Endometrium (tissue), 2 donors: ENCODE data around the gene UBA1.
A peak's percentile ranks its signal among the peaks of the same experiment; 100 is the strongest.

ENCODE experiments used
- FAIRE-seq: peaks from 2 replicates; lab custom pipeline; 2012; peaks lifted over from hg19 to GRCh38; lab: Jason Lieb, UNC
- donor health status: control.
- donor health status: control.

Gene UBA1

DNA sequence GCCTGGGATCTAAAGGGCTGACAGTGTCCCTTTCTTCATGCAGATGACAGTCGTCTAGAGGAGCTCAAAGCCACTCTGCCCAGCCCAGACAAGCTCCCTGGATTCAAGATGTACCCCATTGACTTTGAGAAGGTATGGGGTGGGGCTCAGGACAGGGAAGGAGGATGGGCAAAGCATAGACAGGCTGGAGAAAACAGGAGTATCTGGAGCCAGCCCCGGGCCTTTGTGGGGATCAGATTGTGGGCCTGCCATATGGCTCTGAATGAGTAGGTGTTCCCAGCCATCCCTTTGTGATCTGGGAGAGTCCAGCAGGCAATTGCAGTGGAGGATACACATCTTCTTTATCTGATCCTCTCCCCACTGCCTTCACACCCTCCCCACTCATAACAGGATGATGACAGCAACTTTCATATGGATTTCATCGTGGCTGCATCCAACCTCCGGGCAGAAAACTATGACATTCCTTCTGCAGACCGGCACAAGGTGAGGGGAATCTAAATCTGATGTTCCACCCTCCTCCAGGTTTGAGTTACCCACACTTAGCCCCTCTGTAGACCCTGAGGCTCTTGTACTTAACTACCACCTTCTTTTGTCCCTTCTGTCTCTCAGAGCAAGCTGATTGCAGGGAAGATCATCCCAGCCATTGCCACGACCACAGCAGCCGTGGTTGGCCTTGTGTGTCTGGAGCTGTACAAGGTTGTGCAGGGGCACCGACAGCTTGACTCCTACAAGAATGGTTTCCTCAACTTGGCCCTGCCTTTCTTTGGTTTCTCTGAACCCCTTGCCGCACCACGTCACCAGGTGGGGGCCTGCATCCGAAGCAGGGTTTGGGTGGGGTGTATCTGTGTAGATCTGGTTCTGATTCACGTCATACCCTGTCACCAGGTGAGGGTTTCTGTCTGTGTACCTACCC is 19.0 kb downstream of the UBA1 start:
- FAIRE-seq, result no peak

DNA sequence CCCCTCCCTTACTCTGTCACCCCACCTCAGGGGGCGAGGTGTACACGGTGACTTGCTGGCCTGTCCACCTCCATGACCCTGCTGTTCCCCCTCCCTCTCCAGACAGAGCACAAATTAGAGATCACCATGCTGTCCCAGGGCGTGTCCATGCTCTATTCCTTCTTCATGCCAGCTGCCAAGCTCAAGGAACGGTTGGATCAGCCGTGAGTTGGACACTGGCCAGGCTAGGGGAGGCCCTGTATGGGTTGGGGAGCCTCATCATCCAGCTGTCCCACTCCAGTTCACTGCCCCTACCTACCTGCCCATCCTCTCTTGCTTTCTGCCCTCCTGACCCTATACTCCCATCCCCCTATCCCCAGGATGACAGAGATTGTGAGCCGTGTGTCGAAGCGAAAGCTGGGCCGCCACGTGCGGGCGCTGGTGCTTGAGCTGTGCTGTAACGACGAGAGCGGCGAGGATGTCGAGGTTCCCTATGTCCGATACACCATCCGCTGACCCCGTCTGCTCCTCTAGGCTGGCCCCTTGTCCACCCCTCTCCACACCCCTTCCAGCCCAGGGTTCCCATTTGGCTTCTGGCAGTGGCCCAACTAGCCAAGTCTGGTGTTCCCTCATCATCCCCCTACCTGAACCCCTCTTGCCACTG is 20.9 kb downstream of the UBA1 start:
- FAIRE-seq, result no peak

DNA sequence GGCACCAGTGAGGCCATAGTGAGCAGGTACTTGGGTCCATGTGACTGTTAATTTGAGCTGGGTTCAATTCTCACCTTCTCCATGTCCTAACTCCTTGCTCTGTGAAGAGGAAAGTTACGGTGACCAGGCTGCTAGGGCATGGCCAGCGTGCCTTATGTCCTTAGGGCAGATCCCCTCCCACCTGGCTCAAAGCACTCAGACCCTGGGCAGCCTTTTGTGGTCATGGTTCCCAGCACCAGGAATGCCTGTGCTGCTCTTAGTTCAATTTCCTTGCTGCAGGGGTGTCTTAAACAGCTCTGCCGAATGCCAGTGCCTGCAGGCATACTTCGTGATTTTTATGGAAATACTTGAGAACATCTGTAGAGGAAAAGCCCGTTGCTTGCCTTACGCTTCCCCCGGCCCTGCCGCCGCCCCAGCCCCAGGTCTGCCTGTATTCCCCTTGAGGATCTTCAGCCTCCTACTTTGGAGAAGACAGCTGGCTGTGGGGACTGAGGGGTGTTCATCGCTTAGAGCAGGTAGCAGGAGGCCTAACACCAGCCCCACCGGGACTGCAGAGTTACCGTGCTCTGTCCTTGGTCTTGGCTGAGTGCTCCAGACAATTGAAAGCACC is 21.8 kb downstream of the UBA1 start:
- FAIRE-seq, result no peak

DNA sequence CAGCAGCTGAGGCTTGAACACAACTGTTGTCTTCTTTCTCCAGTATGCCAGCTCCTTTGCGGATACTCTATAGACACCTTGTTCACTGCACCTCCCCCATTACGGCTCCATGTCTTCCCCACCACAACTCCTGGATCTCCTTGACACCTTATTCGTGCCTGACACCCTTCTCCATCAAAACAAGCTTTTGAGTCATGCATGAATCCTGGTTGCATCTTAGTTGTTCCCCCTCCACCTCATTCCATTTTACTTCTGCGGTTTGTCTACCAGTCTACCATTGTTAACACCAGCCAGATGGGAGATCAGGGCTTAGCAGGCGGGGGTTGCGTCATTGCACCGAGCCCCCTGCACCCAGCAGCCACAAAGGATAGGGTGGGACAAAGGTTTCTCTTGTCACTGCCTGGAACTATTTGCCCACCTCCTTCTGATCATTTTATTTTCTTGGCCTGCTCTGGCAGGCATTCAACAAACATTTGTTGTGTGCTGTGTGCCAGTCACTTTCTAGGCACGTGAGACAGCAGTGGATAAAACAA is 22.8 kb downstream of the UBA1 start:
- no peak for FAIRE-seq

DNA sequence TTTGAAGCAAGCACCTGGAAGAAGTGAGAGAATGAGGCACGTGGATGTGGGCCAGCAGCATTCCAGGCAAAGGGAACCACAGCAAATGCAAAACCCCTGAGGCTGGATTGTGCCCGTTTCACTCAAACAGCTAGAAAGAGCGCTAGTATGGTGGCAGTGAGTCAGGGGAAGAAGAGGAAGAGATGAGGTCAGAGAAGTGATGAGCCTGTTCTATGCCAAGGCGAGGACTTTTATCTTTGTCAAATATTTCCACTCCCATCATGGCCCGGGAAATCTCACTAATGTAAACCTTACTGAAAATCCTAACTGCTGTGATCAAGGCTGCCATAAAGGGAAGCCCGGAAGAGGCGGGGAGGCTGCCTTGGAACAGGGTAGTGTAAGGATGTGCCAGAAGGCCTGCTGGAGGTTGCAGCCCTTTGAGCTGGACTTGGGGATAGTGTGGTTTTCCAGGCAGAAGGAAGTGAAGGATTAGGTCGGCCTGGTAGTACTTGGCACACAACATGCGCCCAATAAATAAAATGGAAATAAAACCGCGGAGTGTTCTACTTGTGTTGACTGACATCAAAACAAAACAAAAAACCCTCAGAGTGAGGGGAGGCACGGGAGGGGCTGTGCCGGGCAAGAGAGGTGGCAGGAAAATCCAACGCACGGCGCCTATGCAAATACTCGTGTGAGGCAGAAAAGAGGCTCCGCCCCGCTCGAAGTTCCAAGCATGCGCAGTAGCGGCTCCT is 23.7 kb downstream of the UBA1 start:
- no peak for FAIRE-seq

DNA sequence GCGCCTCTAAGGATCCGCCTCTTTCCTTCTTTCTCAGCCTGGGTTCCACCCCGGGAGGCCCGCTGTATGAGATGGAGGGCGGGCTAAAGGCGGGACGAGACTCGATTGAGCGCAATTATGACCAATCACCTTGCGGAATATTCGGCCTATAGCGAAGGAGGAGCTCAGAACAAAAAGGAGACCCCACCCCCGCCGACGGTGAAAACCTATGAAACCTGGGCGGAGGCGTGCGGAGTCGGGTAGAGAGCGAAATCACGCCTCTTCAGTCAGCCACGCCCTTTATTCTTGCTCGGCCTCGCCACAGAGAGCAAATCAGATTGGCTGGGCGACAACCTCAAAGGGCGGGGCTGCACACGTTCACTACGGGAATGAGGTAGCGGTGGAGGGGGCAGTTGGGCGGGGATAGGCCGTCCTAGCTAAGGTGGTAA is 24.2 kb downstream of the UBA1 start:
- FAIRE-seq, result peak; percentile 99

DNA sequence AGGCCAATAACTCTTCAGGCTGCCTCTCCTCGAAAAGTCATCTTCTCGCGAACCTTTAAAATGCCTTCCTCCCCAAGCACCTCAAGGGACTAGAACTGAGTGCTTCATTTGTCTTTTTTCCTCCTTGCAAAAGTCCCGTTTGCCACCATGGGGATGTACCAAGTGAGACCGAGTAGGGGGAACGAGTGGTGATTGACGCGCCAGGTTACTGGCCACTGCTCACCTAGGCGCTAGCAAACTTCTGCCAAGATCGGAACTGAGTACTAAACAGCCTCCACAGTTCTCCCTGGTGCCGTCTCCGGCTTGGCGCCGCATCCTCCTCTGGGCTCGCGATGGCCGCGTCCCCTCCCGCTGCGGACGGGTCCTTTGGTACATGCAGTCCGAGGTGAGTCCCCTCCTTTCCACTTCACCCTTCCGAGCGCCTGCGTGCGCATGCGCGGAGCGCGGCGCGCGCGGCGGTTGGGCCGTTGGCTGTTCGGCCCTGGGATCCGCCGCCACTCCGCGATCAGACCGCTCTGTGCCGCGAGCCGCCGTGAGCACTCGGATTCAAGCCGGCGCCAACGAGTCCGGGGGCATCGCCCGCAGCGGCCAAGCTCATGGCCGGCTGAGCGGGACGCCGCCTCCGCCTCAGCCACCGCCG is 24.8 kb downstream of the UBA1 start, which contains the start of gene CDK16:
TSS of gene CDK16 (plus strand) at position 402 of the 640 bp plus-strand sequence. CDS start 4,877 bp downstream, outside the sequence.
- no peak for FAIRE-seq

DNA sequence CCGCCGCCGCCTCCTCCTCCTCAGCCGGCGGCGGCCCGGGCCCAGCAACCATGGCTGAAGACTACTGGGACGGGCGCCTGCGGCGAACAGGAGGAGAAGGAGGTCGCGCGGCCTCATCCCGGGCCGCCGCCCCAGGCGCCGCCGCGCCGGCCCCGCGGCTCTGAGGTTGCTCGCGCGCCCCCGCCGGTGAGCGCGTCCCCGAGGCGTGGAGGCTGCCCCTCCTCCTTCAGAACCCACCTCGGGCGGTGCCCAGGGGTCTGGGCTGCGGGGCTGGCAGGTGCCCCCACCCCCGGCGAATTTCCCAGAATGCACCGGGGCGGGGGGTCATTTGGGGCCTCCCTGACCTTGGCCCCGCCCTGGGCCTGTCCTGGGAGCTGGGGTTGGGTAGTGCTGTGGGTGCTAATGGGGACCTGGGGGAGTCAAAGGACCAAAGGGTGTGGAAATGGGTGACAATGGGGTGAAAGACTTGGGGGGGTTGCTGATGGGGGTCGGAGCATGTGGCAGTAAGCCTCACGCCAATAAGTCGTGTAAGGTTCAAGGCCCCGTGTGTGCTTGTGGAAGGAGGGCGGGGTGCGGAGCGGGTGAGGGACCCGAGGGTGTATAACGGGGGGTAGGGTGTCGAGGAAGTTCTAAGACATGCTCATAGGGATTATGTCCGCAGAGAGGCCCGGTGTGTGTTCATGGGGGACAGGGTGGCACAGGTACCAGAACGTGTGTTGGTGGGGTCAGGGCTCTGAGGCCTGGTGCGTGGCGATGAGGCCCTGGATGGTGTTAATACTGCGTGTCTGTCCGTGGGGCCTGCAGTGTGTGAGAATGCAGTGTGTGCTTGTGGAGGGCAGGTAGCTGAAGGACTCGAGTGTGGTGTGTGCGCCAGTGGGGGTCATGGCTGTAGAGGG is 25.5 kb downstream of the UBA1 start:
- FAIRE-seq, result no peak

DNA sequence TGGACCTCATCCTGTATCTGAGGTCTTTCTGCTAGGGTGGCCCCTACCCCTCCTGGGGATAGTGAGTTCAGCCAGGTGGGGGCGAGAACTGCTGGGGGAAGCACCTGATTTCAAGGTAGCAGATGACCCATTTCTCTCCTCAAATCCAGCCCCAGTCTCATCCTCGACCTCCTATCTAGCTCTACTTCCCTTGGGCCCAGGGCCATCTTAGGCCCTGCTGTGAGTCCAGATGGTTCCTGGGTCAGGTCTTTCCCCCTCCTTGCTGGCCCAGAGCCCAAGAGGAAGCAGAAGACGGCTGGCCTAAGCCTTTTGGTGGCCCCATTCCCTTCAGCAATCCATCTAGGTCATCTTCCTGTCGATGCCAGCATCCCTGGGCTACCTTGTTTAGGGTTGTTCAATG is 28.1 kb downstream of the UBA1 start:
- FAIRE-seq, result no peak

DNA sequence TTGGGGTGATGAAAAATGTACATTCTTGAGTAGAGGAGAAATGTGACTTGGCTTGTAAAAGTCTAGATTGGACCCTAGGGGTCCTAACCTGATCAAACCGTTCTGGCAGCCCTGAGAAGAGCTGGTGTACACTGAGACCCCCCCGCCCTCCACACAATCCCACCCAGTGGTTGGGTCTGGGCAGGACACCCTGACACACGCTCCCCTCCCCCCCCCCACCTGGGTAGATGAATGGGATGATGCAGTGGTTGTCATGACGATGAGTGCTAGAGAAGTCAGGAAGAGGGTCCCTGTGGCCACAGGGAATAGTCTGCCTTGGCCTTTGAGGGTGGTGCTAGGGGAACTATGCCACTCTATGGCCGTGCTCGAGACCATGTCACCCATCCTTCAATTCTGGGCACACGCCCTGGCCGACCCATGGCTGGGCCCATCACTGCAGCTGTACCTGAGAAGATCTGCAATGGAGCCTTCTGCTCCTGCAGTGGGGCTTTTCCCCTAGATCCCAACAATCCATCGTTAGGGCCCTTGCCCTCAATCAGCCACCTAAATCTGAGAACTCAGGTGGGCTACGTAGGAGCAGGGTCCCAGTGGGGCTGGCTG is 29.2 kb downstream of the UBA1 start:
- no peak for FAIRE-seq

DNA sequence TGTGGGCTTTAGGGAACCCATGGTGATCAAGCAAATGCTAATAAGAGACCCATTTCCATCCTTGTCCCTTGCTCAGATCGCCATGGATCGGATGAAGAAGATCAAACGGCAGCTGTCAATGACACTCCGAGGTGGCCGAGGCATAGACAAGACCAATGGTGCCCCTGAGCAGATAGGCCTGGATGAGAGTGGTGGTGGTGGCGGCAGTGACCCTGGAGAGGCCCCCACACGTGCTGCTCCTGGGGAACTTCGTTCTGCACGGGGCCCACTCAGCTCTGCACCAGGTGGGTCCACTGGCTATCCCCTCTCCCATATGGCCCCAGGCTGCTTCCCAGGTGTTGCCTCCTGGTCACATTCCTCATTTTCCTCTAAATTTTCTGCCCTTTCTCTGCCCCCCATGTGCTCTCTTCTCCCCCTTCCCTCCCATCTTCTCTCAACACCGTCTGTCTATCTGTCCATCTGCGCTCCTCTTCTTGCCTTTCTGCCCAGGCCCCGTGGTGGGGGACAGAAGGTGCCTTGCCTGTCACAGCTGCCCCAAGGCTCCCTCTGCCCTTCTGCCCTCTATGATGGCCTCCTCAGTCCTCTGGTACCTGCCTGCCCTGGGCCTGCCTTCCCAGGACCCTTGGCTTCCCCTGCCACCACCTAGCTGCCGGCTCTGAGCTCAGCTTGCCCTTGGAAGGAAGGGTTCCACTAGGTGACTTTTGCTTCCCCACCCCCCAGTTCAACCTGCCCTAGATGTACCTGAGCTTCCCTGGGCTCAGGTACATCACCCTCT is 30.0 kb downstream of the UBA1 start:
- FAIRE-seq, result no peak

DNA sequence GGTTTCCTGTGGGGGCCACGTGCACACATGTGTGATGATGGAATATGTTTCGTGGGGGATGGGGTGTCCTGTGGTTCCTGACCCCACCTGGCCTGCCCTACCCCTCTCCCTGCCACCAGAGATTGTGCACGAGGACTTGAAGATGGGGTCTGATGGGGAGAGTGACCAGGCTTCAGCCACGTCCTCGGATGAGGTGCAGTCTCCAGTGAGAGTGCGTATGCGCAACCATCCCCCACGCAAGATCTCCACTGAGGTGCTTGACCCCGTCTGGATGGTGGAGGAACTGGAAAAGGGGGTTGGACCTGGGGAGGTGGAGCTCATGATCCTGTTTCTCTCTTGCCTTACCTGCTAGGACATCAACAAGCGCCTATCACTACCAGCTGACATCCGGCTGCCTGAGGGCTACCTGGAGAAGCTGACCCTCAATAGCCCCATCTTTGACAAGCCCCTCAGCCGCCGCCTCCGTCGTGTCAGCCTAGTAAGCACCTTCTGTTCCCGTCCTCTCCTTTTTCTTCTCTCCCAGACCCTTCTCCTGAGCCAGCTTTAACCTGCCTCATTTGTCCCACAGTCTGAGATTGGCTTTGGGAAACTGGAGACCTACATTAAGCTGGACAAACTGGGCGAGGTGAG is 30.8 kb downstream of the UBA1 start:
- no peak for FAIRE-seq

DNA sequence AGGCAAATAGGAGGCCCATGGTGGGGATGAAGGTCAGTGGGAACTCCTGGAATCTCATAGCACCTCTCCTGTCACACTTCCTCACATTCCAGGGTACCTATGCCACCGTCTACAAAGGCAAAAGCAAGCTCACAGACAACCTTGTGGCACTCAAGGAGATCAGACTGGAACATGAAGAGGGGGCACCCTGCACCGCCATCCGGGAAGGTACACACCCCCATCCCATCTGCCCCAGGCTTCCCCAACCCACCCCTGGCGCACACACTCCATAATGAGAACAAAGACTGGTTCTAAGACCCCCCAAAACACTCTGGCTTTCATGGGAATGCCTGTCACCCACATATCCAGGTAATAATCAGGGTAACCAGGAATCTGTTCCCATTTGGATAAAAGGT is 31.3 kb downstream of the UBA1 start:
- no peak for FAIRE-seq

DNA sequence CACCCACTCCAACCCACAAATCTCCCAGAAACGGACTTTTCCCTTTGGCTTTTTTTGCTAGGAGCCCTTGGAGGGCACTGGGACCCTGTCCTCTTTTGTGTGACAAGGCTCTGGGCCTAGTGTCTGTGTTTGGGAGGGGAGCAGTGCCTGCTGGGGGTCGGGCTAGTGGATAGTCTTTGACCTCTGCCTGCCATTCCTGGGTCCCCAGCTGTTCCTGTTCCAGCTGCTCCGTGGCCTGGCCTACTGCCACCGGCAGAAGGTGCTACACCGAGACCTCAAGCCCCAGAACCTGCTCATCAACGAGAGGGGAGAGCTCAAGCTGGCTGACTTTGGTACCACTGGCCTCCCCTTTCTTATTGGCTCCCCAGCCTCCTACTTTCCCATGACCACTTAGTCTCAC is 32.4 kb downstream of the UBA1 start:
- FAIRE-seq, result no peak

DNA sequence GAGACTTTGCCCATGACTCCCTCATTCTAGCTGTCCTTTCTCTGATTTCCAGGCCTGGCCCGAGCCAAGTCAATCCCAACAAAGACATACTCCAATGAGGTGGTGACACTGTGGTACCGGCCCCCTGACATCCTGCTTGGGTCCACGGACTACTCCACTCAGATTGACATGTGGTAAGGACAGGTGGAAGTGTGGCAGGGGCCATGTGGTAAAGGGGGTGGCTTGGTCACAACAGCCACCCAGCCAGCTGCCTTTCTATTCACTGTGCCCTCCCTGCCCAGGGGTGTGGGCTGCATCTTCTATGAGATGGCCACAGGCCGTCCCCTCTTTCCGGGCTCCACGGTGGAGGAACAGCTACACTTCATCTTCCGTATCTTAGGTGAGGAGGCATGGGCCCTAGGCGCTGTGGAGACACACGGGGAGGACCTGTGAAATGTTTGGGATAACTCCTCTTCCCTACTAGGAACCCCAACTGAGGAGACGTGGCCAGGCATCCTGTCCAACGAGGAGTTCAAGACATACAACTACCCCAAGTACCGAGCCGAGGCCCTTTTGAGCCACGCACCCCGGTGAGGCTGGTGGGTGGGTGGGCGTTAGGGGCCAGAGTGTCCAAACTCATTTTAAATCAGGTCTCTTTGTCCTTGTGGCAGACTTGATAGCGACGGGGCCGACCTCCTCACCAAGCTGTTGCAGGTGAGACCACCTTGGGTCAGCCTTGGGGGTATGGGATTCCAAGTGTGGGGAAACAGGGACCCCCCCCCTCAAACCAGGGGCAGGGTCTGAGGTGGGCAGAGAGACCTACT is 33.1 kb downstream of the UBA1 start:
- no peak for FAIRE-seq

DNA sequence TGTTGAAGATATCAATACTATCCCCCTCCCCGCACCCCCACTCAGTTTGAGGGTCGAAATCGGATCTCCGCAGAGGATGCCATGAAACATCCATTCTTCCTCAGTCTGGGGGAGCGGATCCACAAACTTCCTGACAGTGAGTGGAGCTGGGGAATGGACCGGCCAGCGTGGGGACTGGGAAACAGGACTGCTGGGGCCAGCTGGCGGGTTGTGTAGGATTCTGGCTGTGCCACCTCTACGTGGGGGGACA is 33.6 kb downstream of the UBA1 start:
- no peak for FAIRE-seq

DNA sequence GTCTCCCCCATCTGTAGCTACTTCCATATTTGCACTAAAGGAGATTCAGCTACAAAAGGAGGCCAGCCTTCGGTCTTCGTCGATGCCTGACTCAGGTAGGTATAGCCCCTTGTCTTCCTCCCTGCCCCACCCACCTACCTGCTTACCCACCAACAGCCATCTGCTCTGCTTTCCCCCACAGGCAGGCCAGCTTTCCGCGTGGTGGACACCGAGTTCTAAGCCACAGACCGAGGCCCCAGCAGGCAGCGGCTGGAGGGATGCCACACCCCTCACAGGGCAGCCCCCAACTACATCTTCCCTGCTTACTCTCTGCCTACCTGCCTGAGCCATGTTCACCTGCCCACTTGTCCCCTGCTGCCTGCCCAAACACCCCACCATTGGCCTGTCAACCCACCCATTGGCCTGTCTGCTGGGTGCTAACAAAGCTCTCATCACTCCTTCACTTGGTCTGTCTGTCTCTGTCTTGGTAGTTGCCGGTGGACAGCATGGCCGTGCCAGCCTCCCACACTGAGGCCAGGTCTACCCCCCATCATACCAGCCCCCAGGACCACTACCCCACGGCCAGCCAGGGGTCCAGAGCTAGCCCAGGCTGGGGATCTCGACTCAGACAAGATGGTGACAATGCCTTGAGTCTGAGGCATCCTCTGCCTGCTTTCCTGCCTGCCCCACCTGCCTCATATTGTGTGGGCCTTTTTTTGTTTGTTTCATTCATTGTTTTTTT is 35.1 kb downstream of the UBA1 start:
- no peak for FAIRE-seq

DNA sequence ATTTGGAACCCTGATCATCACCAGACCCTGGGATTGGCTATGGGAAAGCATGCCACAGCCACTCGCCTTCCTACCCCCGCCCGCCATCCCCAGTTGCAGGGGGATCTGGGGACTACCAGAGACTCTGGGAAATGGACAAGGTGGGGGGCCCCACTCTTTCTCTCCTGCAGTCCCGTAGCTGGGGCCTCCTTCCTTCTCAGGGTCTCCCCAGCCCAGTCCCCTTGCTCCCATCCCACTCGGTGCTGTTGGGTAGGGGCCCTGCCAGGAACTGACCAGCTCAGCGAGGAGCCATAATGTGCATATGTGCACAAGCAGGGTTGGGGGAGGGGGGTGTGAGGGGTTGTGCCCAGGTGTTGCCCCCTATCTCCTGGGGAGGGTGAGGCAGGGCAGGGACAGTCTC is 35.8 kb downstream of the UBA1 start:
- FAIRE-seq, result no peak
